ENCODE results near the gene RNF150. TPM values are rescaled to one million over a fixed set of nuclear protein-coding genes. Genes with fewer than 3 reads are reported as not detected.

Gene RNF150
- total and polyA plus RNA-seq, 9 donors = 7.6 to 43.2 (median 31.2) TPM

DNA sequence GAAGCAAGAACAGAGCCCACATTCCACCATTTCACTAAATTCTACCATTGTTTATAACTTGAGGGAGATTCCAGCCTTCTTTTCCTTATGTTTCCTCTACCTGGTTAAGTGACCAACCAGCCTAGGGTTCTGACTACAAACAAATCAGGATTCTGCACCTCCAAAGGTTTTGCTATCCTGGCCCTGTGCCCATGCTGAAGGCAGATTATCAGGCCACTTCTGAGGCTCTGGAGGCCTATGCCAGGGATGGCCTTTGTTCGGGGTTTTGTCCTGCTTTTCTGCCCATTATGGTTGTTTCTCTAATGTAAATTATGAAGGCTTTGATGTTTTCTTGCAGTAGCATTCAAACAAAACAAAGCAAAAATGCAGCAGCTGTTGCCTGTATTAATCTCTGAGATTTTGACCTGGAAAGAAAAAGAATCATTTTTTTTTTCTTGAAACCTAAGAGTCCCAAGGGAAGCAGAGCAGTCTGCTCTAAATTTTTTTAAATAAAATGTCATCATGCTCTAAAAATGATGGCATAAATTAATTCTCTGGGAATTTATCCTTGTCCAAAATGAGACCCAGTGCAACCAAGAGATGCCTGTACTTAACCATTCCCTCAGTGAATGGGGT is 55.6 kb downstream of the RNF150 start:
- DNase-seq = no peak
- Histone ChIP-seq H3K27me3 (no peaks in the 10 kb centered on the region), H3K27ac (no peak overlapping the region), H3K9me3 (no peaks in the 10 kb centered on the region), H3K4me3 (no peak overlapping the region), H3K4me1 (ENCODE audit: insufficient read depth) (peaks cover 4% of the 10 kb centered on the region), H3K36me3 (no peaks in the 10 kb centered on the region)
- 28 to 46% (median 40%) methylated on average over 1 of the region's 1 CpG for WGBS, 3 donors
- intact Hi-C loops (cut with DNase I) = no loop called here
- TF ChIP-seq EP300 (IDR thresholded peaks at IDR 0.05) (no peak), POLR2A (IDR thresholded peaks at IDR 0.05) (no peak)
- TF ChIP-seq, protein P1, sequence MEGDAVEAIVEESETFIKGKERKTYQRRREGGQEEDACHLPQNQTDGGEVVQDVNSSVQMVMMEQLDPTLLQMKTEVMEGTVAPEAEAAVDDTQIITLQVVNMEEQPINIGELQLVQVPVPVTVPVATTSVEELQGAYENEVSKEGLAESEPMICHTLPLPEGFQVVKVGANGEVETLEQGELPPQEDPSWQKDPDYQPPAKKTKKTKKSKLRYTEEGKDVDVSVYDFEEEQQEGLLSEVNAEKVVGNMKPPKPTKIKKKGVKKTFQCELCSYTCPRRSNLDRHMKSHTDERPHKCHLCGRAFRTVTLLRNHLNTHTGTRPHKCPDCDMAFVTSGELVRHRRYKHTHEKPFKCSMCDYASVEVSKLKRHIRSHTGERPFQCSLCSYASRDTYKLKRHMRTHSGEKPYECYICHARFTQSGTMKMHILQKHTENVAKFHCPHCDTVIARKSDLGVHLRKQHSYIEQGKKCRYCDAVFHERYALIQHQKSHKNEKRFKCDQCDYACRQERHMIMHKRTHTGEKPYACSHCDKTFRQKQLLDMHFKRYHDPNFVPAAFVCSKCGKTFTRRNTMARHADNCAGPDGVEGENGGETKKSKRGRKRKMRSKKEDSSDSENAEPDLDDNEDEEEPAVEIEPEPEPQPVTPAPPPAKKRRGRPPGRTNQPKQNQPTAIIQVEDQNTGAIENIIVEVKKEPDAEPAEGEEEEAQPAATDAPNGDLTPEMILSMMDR (IDR thresholded peaks at IDR 0.05) = no peak

DNA sequence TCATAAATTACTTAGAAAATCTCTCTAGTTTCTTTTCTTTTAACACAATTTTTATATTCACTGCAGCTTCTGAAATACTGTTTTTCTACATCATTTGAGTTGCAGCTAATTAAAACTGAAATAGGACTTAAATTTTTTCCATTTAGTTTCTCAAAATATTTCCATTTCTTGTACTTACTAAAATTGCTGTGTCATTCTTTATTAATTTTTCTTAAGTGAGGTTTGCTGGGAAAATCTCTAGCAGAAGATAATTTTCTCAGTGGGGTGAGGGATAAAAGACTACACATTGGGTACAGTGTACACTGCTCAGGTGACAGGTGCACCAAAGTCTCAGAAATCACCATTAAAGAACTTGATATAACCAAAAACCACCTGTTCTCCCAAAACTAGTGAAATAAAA is 57.7 kb downstream of the RNF150 start:
- Histone ChIP-seq H3K27me3 (no peaks in the 10 kb centered on the region), H3K4me3 (no peak overlapping the region), H3K4me1 (ENCODE audit: insufficient read depth) (peaks cover 4% of the 10 kb centered on the region), H3K9me3 (no peaks in the 10 kb centered on the region), H3K27ac (no peak overlapping the region), H3K36me3 (no peaks in the 10 kb centered on the region)
- no peak for DNase-seq
- TF ChIP-seq, protein P1 (IDR thresholded peaks at IDR 0.05) = no peak
- no peak for TF ChIP-seq POLR2A (IDR thresholded peaks at IDR 0.05)
- no peak for TF ChIP-seq EP300 (IDR thresholded peaks at IDR 0.05)
- intact Hi-C loops (cut with DNase I) = no loop called here

DNA sequence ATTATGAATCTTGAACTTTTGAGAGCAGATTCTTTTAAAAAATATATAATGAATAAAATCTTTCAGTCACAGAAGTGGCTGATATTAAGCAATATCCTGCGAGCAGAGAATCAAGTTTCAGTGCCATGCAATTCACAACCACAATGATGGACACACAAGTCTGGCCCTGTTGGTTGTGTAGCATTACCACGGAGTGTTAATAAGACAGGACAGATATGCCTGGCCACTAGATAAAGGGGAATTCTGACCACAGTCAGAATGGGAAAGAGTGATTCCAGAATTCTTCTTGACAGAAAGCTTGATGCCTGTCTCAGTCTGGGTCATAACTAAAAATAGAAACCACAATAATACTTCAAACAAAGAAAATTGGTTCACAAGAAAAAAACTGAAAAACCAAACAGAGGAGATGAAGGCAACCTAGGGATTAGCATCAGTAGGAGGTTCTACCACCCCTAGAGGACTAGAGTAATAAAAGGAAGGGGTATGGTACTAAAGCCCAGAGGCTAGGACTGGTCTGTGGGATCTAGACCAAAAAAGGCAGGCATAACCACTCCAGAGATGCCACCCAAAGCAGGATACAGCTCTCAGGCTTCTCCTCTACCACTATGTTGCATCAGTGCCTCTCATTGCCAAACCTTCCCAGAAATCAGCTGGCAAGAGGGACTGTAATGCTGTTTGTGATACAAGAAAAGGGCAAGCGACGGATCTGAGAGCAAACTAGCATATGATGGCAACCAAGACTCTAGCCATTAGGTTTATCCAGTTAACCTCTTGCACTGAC is 59.0 kb downstream of the RNF150 start:
- TF ChIP-seq POLR2A (IDR thresholded peaks at IDR 0.05) (no peak), EP300 (IDR thresholded peaks at IDR 0.05) (no peak)
- TF ChIP-seq, protein P1 (IDR thresholded peaks at IDR 0.05) = no peak
- no peak overlapping the region for H3K4me3 ChIP-seq
- H3K27ac ChIP-seq = no peak overlapping the region
- 90 to 96% (median 94%) methylated on average over 4 of the region's 4 CpGs for WGBS, 3 donors
- H3K27me3 ChIP-seq = no peaks in the 10 kb centered on the region
- H3K36me3 ChIP-seq = no peaks in the 10 kb centered on the region
- intact Hi-C loops (cut with DNase I) = no loop called here
- DNase-seq = no peak
- H3K4me1 ChIP-seq (ENCODE audit: insufficient read depth) = peaks cover 4% of the 10 kb centered on the region
- H3K9me3 ChIP-seq = no peaks in the 10 kb centered on the region

DNA sequence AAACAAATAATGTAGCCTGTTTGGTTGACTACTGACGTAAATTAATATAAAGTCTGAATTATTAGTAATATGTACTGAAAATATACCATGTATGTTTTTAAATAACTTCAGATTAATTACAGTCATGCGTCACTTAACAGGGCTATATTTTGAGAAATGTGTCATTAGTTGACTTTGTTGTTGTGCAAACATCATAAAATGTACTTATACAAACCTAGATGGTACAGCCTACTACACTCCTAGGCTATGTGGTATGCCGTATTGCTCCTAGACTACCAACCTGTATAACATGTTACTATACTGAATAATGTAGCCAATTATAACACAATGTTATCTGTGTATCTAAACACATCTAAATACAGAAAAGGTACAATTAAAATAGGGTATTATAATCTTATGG is 66.6 kb downstream of the RNF150 start:
- H3K27me3 ChIP-seq = no peaks in the 10 kb centered on the region
- H3K4me3 ChIP-seq = no peak overlapping the region
- H3K36me3 ChIP-seq = no peaks in the 10 kb centered on the region
- no peaks in the 10 kb centered on the region for H3K4me1 ChIP-seq (ENCODE audit: insufficient read depth)
- WGBS, 3 donors = 94 to 98% (median 98%) methylated on average over 3 of the region's 3 CpGs
- no peak for DNase-seq
- intact Hi-C loops (cut with DNase I) = no loop called here
- H3K27ac ChIP-seq = no peak overlapping the region
- TF ChIP-seq POLR2A (IDR thresholded peaks at IDR 0.05) (no peak), EP300 (IDR thresholded peaks at IDR 0.05) (no peak)
- TF ChIP-seq, protein P1 (IDR thresholded peaks at IDR 0.05) = no peak
- H3K9me3 ChIP-seq = no peaks in the 10 kb centered on the region
